ENCODE measurements around the gene MAB21L3. TPM values are rescaled to one million over a fixed set of nuclear protein-coding genes. Genes with fewer than 3 reads are reported as not detected.

Gene MAB21L3
- total RNA-seq, 3 donors from 2014 or later, result not detected

GRCh38 chr1:116170721-116171589, 59.8 kb downstream of the MAB21L3 start:
- no peaks in the 10 kb centered on the region for H3K36me3 Mint-ChIP-seq (ENCODE audit: insufficient read depth)
- H3K9me3 Mint-ChIP-seq, result no peaks in the 10 kb centered on the region
- no peak overlapping the region for H3K4me3 Mint-ChIP-seq
- peaks cover 16% of the 10 kb centered on the region for H3K4me1 Mint-ChIP-seq (ENCODE audit: low read depth)
- no peaks in the 10 kb centered on the region for H3K27me3 Mint-ChIP-seq (ENCODE audit: low read depth)
- DNase-seq (no peak), ATAC-seq (no peak)

GRCh38 chr1:116172666-116173065, 61.5 kb downstream of the MAB21L3 start:
- H3K36me3 Mint-ChIP-seq (ENCODE audit: insufficient read depth), result no peaks in the 10 kb centered on the region
- no peaks in the 10 kb centered on the region for H3K9me3 Mint-ChIP-seq

GRCh38 chr1:116175611-116176010, 64.4 kb downstream of the MAB21L3 start:
- Mint-ChIP-seq H3K27me3 (ENCODE audit: low read depth) (peaks cover 6% of the 10 kb centered on the region), H3K36me3 (ENCODE audit: insufficient read depth) (no peaks in the 10 kb centered on the region), H3K4me1 (ENCODE audit: low read depth) (no peaks in the 10 kb centered on the region), H3K9me3 (no peaks in the 10 kb centered on the region), H3K4me3 (no peak overlapping the region)
- DNase-seq, result no peak
- ATAC-seq, result no peak

More at GRCh38 chr1:116172666-116173065, 61.5 kb downstream of the MAB21L3 start:
- Mint-ChIP-seq H3K27me3 (ENCODE audit: low read depth) (peaks cover 2% of the 10 kb centered on the region), H3K4me1 (ENCODE audit: low read depth) (peaks cover 11% of the 10 kb centered on the region), H3K4me3 (no peak overlapping the region)
- DNase-seq (no peak), ATAC-seq (no peak)

- H3K36me3 Mint-ChIP-seq (ENCODE audit: insufficient read depth), result no peaks in the 10 kb centered on the region
- no peak for ATAC-seq
Measured at GRCh38 chr1:116176306-116176789, 65.1 kb downstream of the MAB21L3 start.

GRCh38 chr1:116177861-116178260, 66.7 kb downstream of the MAB21L3 start:
- Mint-ChIP-seq H3K4me3 (no peak overlapping the region), H3K4me1 (ENCODE audit: low read depth) (no peaks in the 10 kb centered on the region)
- no peak for ATAC-seq

More at GRCh38 chr1:116176306-116176789, 65.1 kb downstream of the MAB21L3 start:
- no peaks in the 10 kb centered on the region for H3K9me3 Mint-ChIP-seq
- no peak overlapping the region for H3K4me3 Mint-ChIP-seq
- peaks cover 7% of the 10 kb centered on the region for H3K27me3 Mint-ChIP-seq (ENCODE audit: low read depth)
- no peak for DNase-seq
- H3K4me1 Mint-ChIP-seq (ENCODE audit: low read depth), result no peaks in the 10 kb centered on the region

GRCh38 chr1:116178837-116179236, 67.6 kb downstream of the MAB21L3 start:
- H3K9me3 Mint-ChIP-seq, result no peaks in the 10 kb centered on the region
- ATAC-seq, result no peak
- no peaks in the 10 kb centered on the region for H3K4me1 Mint-ChIP-seq (ENCODE audit: low read depth)
- no peak overlapping the region for H3K4me3 Mint-ChIP-seq
- H3K36me3 Mint-ChIP-seq (ENCODE audit: insufficient read depth), result peaks cover 2% of the 10 kb centered on the region
- H3K27me3 Mint-ChIP-seq (ENCODE audit: low read depth), result peaks cover 16% of the 10 kb centered on the region
- no peak for DNase-seq

More at GRCh38 chr1:116177861-116178260, 66.7 kb downstream of the MAB21L3 start:
- no peaks in the 10 kb centered on the region for H3K36me3 Mint-ChIP-seq (ENCODE audit: insufficient read depth)
- no peak for DNase-seq
- no peaks in the 10 kb centered on the region for H3K9me3 Mint-ChIP-seq
- peaks cover 12% of the 10 kb centered on the region for H3K27me3 Mint-ChIP-seq (ENCODE audit: low read depth)

GRCh38 chr1:116179419-116179818, 68.2 kb downstream of the MAB21L3 start:
- H3K4me3 Mint-ChIP-seq, result no peak overlapping the region
- H3K9me3 Mint-ChIP-seq, result no peaks in the 10 kb centered on the region
- H3K36me3 Mint-ChIP-seq (ENCODE audit: insufficient read depth), result peaks cover 2% of the 10 kb centered on the region
- H3K4me1 Mint-ChIP-seq (ENCODE audit: low read depth), result no peaks in the 10 kb centered on the region
- DNase-seq, result no peak
- H3K27me3 Mint-ChIP-seq (ENCODE audit: low read depth), result peaks cover 17% of the 10 kb centered on the region
- ATAC-seq, result no peak

- H3K4me3 Mint-ChIP-seq, result no peak overlapping the region
Measured at GRCh38 chr1:116179964-116180363, 68.8 kb downstream of the MAB21L3 start.

GRCh38 chr1:116182019-116182714, 71.0 kb downstream of the MAB21L3 start:
- Mint-ChIP-seq H3K9me3 (no peaks in the 10 kb centered on the region), H3K27me3 (ENCODE audit: low read depth) (peaks cover 17% of the 10 kb centered on the region), H3K36me3 (ENCODE audit: insufficient read depth) (peaks cover 2% of the 10 kb centered on the region), H3K4me3 (no peak overlapping the region), H3K4me1 (ENCODE audit: low read depth) (no peaks in the 10 kb centered on the region)
- DNase-seq (no peak), ATAC-seq (no peak)

More at GRCh38 chr1:116179964-116180363, 68.8 kb downstream of the MAB21L3 start:
- ATAC-seq (no peak), DNase-seq (no peak)
- H3K4me1 Mint-ChIP-seq (ENCODE audit: low read depth), result no peaks in the 10 kb centered on the region
- H3K9me3 Mint-ChIP-seq, result no peaks in the 10 kb centered on the region
- peaks cover 17% of the 10 kb centered on the region for H3K27me3 Mint-ChIP-seq (ENCODE audit: low read depth)
- H3K36me3 Mint-ChIP-seq (ENCODE audit: insufficient read depth), result peaks cover 2% of the 10 kb centered on the region

Other genes starting within 250 kb of the MAB21L3 start
- under 1 TPM; 0.05 to 0.55 (median 0.08) TPM for gene SLC22A15, start 134.9 kb upstream of the MAB21L3 start, total RNA-seq

Measured in activated T-cell treated with anti-CD3 and anti-CD28 coated beads, Interleukin-2, amount 50 U/mL, for 4 hours (primary cell).